OCI-LY1 (cell line): ENCODE data around the gene ZNF292.

ENCODE experiments used
- H2AFZ ChIP-seq: fragments of 200-600 bp; sonication (generic), shearing (Covaris generic); 2 replicates; pipeline ENCODE4 v1.6.0; 2014; ENCODE audit warnings: antibody characterized with exemption, mild to moderate bottlenecking, low read length
- H3F3A ChIP-seq: fragments of 200-600 bp; sonication (generic), shearing (Covaris generic); 2 replicates; pipeline ENCODE4 v1.6.0; 2014; ENCODE audit warnings: mild to moderate bottlenecking, antibody characterized with exemption, low read length, moderate library complexity; ENCODE audit not compliant: insufficient read depth
- H3K27ac ChIP-seq: fragments of 200-600 bp; sonication (generic); 2 replicates; pipeline ENCODE4 v1.5.1; 2014; ENCODE audit warnings: low read length, mixed run types, mild to moderate bottlenecking, low read depth; ENCODE audit not compliant: poor library complexity, severe bottlenecking
- H3K27me3 ChIP-seq: fragments of 200-600 bp; sonication (generic); 2 replicates; pipeline ENCODE4 v1.6.0; 2014; ENCODE audit warnings: antibody characterized with exemption, mild to moderate bottlenecking, low read length, moderate library complexity; ENCODE audit not compliant: insufficient read depth
- H3K36me3 ChIP-seq: fragments of 200-600 bp; sonication (generic); 2 replicates; pipeline ENCODE4 v1.6.1; 2014; ENCODE audit warnings: mild to moderate bottlenecking, antibody characterized with exemption, low read length, moderate library complexity, mixed read lengths; ENCODE audit not compliant: insufficient read depth
- H3K4me1 ChIP-seq: fragments of 200-600 bp; sonication (generic); 2 replicates; pipeline ENCODE4 v1.5.1; 2014; ENCODE audit warnings: mild to moderate bottlenecking, low read length, moderate library complexity; ENCODE audit not compliant: insufficient read depth, severe bottlenecking
- H3K4me2 ChIP-seq: fragments of 200-600 bp; sonication (generic), shearing (Covaris generic); 2 replicates; pipeline ENCODE4 v1.6.1; 2014; ENCODE audit warnings: low read length
- H3K4me3 ChIP-seq: fragments of 200-600 bp; sonication (generic); 2 replicates; pipeline ENCODE4 v1.5.1; 2014; ENCODE audit warnings: low read length, low read depth, mild to moderate bottlenecking, mixed read lengths; ENCODE audit not compliant: poor library complexity, severe bottlenecking
- H3K79me2 ChIP-seq: fragments of 200-600 bp; shearing (Covaris generic); 2 replicates; pipeline ENCODE4 v1.6.1; 2016; ENCODE audit warnings: mixed run types, low read length, mixed read lengths; ENCODE audit not compliant: insufficient read depth
- H3K9ac ChIP-seq: fragments of 200-600 bp; sonication (generic), shearing (Covaris generic); 2 replicates; pipeline ENCODE4 v1.6.1; 2014; ENCODE audit warnings: mild to moderate bottlenecking, low read length, mixed read lengths
- H3K9me2 ChIP-seq: fragments of 200-600 bp; sonication (generic), shearing (Covaris generic); 2 replicates; pipeline ENCODE4 v1.6.1; 2014; ENCODE audit warnings: low read depth, mild to moderate bottlenecking, low read length, mixed read lengths
- H3K9me3 ChIP-seq: fragments of 200-600 bp; shearing (Covaris generic); 2 replicates; pipeline ENCODE4 v1.6.1; 2014; ENCODE audit warnings: low read length, mixed read lengths
- H4K20me1 ChIP-seq: fragments of 200-600 bp; sonication (generic), shearing (Covaris generic); 2 replicates; pipeline ENCODE4 v1.6.0; 2016; ENCODE audit warnings: mild to moderate bottlenecking, low read length; ENCODE audit not compliant: insufficient read depth
- EZH2 ChIP-seq: fragments of 200-600 bp; sonication (generic), shearing (Covaris generic); IDR thresholded peaks from 2 replicates; pipeline ENCODE4 v1.8.0; 2017; ENCODE audit warnings: borderline replicate concordance, mixed run types, mild to moderate bottlenecking, antibody characterized with exemption, low read length, moderate library complexity, mixed read lengths
- TF ChIP-seq, protein P1 (sequence below): fragments of 200-600 bp; sonication (generic), shearing (Covaris generic); IDR thresholded peaks from 2 replicates; pipeline ENCODE4 v1.5.1; 2017; ENCODE audit warnings: mild to moderate bottlenecking, antibody characterized with exemption, low read length, moderate library complexity, mixed read lengths

ZNF292 gene

DNA sequence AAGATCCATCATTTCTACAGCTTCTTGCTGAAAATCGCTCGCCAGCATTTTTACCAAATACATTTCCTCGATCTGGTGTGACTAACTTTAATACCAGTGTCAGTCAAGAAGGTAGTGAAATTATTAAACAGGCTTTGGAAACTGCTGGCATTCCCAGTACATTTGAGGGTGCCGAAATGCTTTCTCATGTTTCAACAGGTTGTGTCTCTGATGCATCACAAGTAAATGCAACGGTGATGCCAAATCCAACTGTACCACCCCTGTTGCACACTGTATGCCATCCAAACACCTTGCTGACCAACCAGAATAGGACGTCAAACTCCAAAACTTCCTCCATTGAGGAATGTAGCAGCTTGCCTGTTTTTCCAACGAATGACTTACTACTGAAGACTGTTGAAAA, 102.6 kb downstream of the ZNF292 start:
- Histone ChIP-seq H3F3A (no peaks in the 10 kb centered on the region), H3K4me3 (no peak overlapping the region), H3K4me1 (no peaks in the 10 kb centered on the region), H3K36me3 (peaks cover 77% of the 10 kb centered on the region), H4K20me1 (no peaks in the 10 kb centered on the region), H2AFZ (no peak overlapping the region), H3K79me2 (no peaks in the 10 kb centered on the region), H3K27ac (no peak overlapping the region), H3K9ac (no peak overlapping the region), H3K4me2 (no peak overlapping the region), H3K9me2 (no peaks in the 10 kb centered on the region), H3K9me3 (no peaks in the 10 kb centered on the region), H3K27me3 (no peaks in the 10 kb centered on the region)
- no peak for TF ChIP-seq EZH2
- TF ChIP-seq, protein P1, sequence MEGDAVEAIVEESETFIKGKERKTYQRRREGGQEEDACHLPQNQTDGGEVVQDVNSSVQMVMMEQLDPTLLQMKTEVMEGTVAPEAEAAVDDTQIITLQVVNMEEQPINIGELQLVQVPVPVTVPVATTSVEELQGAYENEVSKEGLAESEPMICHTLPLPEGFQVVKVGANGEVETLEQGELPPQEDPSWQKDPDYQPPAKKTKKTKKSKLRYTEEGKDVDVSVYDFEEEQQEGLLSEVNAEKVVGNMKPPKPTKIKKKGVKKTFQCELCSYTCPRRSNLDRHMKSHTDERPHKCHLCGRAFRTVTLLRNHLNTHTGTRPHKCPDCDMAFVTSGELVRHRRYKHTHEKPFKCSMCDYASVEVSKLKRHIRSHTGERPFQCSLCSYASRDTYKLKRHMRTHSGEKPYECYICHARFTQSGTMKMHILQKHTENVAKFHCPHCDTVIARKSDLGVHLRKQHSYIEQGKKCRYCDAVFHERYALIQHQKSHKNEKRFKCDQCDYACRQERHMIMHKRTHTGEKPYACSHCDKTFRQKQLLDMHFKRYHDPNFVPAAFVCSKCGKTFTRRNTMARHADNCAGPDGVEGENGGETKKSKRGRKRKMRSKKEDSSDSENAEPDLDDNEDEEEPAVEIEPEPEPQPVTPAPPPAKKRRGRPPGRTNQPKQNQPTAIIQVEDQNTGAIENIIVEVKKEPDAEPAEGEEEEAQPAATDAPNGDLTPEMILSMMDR, result no peak

- Histone ChIP-seq H3K9ac (no peak overlapping the region), H3K27ac (no peak overlapping the region), H3F3A (no peaks in the 10 kb centered on the region), H2AFZ (no peak overlapping the region), H3K36me3 (peaks cover 58% of the 10 kb centered on the region), H3K9me2 (no peaks in the 10 kb centered on the region), H3K4me1 (no peaks in the 10 kb centered on the region), H3K9me3 (no peaks in the 10 kb centered on the region), H3K4me3 (no peak overlapping the region), H3K4me2 (no peak overlapping the region), H4K20me1 (no peaks in the 10 kb centered on the region), H3K79me2 (no peaks in the 10 kb centered on the region), H3K27me3 (no peaks in the 10 kb centered on the region)
- TF ChIP-seq EZH2, result no peak
- TF ChIP-seq, protein P1, result no peak
These were observed 104.4 kb downstream of the ZNF292 start for GRCh38 chr6:87259791-87260190.

GRCh38 chr6:87261534-87261933, 106.2 kb downstream of the ZNF292 start:
- Histone ChIP-seq H3K27me3 (no peaks in the 10 kb centered on the region), H2AFZ (no peak overlapping the region), H3F3A (no peaks in the 10 kb centered on the region), H3K36me3 (peaks cover 41% of the 10 kb centered on the region; the same call in 1 of the 2 replicates), H3K4me3 (no peak overlapping the region), H3K27ac (no peak overlapping the region), H3K9ac (no peak overlapping the region), H3K4me1 (no peaks in the 10 kb centered on the region), H4K20me1 (no peaks in the 10 kb centered on the region), H3K4me2 (no peak overlapping the region), H3K9me3 (no peaks in the 10 kb centered on the region), H3K9me2 (no peaks in the 10 kb centered on the region), H3K79me2 (no peaks in the 10 kb centered on the region)
- no peak for TF ChIP-seq EZH2
- TF ChIP-seq, protein P1, result no peak
